GM18870 (cell line): ENCODE measurements around the gene SYT6.

Experiments used
- ATAC-seq: cut with Tn5 transposase; IDR thresholded peaks from one replicate; pipeline ENCODE4 v1.9.1; 2021; ENCODE audit warnings: moderate library complexity; ENCODE audit not compliant: unreplicated experiment

SYT6 gene

DNA sequence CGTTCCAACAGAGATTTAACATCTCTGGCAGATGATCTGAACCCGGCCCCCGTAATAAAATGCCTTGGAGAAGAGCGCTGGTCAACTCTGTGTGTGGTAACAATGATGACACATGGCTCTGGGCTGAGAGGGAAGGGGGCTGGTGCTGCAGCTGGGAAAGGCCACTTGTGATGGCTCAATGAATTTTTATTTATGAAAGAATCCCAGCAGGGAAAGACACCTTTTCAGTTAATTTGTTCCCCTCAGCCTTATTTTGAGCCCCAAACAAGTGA is 59.4 kb downstream of the SYT6 start:
- ATAC-seq = no peak

DNA sequence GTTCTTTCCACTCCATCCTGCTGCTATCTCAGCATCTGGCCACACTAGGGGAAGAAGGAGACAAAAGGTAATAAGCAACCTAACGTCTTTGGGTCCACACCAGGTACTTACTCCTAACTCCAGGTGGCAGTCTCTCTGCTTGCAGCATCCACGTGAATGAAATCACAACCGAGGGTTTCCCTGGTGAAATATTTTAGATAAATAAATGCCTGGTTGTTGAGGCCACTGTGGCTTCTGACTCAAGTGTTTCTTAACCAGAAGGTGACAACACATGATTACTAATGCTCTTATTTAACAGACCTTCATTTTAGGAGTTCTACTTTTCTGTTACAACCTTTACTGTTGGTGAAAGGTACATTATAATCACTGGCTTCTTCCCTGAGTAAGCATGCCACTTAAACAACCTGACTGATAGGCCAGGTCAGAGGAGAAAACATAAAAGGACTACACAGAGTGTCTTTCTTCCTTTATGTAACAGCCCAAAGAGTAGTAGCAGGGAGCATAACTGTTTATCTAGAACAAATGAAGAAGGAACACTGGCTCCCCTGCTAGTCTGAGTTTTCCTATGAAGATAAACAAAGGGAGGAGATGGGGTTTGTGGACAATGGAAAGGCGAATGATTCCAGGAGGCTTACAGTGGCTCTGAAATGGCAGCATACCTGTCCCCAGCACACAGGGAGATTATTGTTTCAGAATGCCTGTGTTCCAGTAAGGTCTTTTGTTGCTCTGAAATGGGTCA is 59.9 kb downstream of the SYT6 start:
- ATAC-seq = no peak

DNA sequence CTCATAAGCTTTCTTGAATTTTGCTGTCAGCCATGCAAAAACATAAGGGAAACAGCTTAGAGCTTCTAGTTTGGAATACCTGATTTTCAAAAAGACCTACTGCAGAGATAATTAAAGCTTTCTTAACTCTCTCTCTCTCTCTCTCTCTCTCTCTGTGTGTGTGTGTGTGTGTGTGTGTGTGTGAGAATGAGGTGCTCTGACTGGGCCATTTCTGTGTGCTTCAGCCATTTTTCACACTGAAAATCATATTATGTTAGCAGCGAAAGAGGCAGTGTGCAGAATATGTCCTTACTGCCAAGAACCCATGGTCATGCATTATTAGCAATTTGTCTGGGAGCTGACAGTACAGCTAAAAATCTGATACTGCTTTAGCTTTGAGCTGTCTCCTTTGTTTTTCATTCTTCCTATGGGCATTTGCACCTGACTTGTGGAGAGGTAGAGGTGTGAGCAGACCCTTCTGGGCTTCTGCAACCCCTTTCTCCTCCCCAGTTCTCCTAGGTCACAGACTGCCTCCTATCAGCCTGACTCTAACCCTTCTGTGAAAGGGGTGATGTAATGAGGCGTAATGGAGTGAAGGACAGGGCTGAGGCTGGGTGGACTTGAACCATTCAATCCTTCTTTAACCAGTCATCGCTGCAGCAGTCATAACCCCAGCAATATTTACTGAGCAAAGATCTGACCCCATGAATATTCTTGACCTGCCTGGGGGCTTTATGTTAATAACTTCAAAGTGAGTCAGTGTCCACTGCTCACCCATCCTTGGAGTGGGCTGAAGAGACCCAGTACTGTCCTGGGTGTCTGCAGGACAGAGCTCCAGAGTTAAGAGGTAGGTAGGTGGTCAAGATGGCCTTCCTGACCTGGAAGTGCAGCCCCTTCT is 61.2 kb downstream of the SYT6 start:
- no peak for ATAC-seq

DNA sequence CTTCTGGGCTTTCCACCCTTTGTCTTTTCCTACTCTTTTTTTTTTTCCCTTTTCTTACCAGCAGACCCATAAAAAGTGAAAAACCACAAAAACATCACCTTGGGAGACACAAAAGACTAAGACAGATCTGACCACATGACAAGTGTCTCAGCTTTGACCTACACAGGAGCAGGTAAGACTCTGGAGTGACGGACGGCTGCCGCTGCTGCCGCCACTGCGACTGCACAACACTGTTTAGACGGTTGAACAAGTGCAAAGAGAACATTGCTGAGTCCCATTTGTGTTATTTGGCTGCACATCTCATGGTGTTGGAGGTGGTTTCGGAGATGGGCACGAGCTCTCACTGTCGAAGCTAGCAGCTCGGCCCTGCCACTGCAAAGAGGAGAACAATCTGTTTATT is 62.0 kb downstream of the SYT6 start:
- no peak for ATAC-seq

DNA sequence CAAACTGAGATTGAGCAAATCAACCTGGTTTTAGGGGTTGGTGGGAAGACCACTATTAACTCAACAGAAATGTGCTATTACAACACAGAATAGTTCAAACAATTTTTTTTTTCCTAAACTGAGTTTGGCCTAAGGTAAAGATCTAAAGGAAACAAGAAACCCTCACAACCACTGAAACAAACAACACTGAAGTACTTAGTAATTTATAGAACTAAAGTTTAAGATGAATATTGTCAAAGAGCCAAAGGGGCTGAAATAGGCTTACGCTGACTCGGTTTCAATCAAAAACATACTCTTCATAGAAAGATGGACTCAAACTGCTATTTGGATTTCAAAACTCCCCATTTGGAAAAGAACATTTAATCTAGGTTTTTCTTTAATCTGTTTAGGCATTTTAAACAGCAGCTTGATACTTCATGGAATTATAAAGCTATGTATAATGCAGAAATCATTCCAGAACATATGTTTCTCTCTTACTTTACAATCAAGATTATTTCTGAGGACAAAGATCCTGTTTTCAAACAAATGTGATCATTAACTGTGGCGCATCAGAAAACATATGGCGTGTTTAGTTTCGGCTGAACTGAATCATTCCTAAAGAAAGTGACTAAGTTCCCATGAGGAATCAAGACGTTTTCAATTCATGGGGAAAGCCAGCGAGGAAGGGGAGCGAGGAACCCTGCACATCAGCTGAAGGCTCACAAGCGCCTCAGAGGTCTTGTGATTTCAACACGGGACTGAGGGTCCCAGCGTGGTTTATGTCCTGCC is 62.7 kb downstream of the SYT6 start:
- no peak for ATAC-seq

DNA sequence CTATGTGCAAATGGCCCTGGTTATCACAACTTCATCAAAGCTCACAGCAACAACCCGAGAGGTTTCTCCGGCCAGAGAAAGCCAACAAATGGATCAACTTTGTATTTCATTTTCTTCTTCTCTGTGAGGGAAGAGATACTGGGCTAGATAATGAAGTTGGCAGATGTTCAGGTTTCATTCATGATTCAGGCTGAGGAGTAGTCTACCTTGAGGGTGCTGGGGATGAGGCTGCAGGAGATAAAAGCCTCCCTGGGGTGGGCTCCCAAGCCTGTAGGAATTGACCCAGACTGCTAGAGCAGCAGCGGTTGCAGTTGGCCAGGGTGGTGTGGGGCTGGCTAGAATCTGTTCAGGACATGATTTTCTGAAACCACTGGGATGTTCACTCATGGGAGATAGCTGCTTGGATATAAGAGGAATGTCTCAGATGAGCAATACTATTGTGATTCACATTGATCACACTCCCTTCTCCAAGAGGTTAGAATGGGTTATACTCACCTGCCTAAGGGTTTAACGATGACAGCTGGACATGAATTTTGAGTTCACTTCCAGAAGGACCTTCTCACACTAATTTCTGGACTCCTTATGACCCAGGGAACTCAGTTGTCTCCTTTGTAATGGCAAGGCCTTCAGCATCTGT is 64.0 kb downstream of the SYT6 start:
- ATAC-seq = no peak

DNA sequence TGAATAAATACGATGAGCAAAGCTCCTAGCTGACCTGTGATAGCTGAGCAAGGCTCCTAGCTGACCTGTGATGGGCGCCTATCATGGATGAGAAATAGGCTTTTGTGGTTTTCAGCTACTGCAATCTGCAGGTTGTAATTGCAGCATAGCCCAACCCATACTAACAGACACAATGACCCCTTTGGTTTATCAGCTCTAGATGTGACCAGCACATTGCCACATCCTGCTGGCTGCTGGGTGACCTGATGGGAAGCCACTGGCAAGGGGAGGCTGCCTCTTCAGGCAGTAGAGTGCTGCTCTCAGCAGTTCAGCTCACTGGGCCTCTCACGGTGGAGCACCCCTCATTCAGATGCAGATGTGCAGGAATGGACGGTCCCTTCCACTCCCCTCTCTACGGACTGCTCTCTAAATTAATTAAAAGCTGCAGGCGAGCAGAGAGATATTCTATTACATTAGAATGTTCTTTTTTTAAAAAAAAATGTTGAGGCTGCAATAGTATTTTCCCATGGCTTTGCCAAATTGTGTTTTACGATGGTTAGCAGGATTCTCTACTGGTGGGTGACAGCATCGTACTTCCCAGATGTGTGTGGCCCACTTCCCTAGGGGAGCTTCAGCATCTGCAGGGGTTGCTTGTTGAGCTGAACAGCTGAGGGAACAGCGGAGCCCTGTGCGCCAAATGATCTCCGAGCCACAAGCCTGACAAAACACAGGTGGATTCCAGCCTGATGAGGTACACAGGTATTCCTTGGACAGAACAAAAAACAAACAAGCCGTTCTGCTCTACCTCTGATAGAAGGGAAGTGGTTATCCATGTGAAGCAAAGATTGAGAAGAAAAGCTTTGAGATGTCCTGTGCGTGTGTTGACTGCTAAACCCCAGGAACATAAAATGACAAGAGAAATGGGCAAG is 65.0 kb downstream of the SYT6 start:
- ATAC-seq = no peak

DNA sequence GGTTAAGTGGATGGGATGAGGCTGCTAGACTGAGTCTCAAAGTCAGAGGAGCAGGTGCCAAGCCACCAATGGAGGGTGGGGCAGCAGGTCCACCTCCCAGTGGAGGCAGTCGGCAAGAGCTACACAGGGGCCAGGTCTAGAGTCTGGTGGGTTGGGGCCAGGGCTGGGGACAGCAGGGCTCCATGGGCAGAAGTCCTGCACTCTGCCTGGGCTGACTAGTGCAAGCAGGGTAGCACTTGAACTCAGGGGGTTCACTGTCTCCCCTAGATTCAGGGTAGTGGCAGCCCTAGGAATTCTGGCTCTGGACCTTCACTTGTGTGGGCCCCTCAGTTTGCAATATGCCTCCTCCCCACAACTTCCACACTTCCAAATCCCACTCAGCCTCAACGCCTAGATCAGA is 66.2 kb downstream of the SYT6 start:
- no peak for ATAC-seq

DNA sequence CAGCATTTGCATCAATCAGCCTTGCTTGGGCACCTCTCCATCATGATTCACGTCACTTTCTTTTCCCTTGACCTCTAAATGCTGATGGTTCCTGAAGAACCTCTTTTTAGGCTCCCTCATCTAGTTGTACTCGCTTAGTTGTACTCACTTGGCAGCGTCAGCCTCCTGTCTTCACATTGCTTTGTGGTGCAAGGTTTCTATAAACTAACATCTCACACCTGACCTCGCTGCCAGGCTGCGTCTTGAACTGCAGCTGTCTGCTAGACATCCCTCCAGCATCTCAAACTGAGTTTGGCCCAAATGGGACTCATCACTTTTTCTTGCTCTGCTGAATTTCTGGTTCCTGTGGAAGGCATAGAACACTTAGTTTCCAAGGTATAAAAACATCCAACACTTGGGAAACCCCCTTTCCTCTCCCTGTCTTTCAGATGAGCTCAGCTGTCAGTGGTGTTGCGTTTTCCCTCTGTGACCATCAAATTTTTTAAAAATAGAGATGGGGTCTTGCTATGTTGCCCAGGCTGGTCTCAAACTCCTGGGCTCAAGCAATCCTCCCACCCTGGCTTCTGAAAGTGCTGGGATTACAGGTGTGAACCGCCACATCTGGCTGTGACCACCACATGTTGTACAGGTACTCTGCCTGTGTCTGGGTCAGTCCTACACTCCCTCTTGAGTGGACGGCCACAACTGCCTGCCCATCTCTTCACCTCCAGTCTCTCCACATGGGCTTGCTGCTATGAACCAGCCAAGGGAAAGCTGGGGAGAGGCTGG is 66.9 kb downstream of the SYT6 start:
- ATAC-seq = no peak

DNA sequence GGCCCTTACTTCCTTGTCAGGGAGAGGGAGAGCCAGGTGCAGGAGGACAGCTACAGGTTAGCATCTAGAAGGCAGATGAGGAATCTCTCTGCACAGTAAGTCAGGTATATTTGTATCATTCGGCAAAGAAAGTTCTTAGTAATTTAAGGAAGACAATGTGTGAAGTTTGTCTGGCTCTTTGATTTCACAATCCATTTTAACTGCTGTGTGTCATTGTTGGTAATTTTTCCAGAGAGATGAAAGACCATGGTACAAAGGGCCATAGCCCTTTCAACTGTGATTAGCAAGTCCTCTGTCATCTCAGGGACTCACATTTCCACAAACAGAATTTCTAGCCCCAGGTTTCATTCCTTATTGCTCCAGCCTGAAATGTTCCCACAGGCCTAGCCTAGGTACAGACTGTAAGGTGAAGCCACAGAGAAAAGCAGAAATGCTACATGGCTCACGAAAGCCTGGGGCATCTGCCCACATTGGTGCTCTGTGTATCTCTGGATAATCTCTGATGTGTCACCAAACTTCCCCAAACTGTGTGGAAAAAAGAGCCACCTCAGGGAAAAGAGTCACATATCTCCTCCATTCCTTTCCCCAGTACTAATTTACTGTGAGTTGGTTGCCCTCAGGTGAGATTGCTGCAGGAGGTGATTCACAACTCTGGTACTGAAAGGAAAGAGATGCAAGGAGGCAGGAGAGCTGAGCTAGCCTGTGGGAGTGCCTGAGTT is 70.6 kb downstream of the SYT6 start:
- no peak for ATAC-seq

DNA sequence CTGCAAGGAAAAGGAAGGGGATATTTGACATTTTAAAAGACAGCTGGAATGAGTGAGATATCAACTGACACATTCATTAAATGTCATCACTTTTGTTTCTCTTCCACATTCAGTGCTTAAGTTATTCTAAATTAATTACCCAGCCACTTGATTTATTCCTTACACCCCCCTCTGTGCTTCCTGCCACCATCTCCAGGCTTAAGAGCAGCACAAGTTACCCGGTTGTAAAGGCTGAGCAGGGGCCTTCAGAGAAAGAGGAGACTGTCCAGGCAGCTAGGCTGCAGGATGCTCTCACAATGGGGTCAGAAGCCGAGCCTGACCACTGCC is 71.4 kb downstream of the SYT6 start:
- no peak for ATAC-seq

DNA sequence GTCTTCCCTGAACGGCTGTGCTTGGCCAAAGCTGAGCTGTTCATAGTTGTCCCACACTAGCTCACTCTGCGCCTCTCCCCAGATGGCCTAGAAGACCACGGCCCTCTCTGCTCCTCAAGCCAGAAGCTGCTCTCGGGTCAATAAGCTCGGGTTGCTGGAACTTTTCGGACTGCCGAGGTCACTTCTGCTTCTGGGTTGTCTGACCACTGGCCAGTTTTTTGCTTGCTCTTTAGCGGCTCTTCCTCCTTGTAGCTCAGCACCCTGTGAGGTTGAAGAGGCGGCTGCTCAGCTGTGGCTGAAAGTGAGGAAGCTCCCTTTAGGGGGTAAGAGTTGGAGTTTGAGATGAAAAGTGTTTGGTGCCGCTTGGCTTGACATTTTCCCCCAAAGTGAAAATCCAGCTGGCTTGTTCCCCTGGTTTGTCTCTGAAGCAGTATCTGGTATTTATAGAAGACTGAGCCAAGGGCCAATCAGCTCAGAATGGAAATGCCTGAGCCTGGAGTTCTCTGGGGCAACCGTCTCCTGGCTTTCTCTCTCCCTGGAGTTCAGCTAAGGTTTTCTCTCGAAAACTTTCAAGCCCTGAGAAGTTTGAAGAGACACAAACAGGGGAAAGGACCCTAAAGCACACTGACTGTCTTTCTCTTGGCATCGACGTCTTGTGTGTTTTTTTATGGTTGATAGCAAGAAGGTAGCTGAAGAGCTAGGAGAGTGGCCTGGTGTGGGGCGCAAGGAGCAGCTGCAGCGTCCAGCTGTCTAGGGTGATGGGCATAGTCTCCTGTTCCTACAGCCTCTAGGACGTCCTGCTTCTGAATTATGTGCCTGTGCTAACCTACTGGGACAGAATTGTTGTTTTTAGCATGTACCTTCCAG is 72.0 kb downstream of the SYT6 start:
- no peak for ATAC-seq

DNA sequence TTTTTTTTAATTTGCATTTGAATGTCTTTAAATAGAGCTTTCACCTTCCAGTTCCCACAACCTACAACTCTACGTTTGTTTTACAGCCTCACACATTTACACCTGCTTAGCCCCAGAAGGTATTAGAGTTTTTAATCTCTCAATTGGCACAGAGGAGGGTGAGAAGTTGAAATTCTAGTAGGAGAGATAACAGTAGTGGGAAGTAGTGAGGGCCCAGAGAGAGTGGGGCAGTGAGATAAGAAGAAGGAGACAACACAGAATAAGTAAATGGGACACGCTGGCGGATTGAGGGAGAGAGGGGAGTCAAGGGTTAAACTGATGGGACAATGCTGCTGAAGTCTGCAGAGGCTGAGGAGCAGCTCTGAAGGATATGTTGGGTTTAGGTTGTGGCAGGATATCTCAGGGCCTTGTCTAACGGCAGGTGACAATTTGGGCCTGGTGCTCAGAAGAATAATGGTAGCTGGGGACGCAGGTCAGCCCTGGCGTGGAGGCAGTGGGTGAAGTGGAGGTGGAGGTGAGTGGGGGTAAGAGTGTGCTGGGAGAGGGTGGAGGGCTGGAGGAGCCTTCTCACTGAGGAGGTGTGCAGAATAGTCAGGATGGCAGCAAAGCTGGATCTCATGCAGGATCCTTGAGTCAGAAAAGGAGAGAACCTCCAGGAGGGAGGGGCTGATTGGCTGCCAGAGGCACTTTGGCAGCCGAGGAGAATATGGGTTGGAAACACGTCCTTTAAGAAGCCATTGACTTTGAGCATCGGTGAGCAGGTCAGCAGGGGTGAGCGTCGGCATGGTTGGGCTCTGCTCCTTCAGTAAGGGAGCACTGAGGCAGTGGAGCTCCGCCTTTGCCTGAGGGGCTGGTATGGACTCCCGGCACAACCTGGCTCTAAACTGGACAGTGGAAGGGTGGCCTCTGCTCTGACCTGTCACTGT is 72.9 kb downstream of the SYT6 start:
- no peak for ATAC-seq

DNA sequence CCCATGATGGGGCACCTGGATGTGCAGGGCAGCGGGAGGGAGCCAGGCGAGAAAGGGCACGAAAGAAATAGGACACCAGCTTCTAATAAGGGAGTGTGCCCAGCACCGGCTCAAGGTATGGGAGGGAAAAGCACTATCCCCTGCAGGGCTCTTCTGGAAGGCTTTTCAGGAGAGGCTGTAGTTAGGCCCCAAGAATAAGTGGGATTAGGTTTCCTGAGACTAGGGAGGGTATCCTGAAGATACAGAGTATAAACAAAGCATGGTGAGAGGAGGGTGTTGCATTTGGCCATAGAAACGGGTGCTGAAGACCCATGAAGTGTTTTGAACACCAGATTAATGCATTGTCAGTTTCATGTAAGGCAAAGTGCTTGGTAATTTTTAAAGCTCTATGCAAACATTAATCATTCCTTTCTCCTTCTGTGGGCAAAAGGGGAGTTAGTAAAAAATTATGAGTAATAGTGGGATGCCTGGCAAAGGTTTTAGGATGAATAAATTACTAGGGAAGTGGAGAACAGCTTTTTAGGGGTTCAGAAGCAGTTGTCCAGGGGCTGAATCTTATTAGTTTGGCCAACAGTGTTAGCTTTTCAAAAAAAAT is 74.0 kb downstream of the SYT6 start:
- no peak for ATAC-seq

DNA sequence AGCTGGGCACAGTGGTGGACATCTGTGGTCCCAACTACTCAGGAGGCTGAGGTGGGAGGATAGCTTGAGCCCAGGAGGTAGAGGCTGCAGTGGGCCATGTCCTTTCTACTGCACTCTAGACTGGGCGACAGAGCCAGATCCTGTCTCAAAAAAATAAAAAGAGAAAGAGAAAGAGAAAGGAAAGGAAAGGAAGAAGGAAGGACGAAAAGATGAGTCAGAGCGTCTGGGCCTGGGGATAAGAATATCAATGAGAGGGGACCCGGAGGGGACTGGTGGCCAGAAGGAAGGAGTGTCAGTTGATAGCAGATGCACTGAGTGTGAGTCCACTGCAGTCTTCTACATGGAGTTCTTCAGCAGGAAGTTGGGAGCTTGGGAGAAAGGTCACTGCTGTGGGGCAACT is 75.6 kb downstream of the SYT6 start:
- ATAC-seq = no peak

DNA sequence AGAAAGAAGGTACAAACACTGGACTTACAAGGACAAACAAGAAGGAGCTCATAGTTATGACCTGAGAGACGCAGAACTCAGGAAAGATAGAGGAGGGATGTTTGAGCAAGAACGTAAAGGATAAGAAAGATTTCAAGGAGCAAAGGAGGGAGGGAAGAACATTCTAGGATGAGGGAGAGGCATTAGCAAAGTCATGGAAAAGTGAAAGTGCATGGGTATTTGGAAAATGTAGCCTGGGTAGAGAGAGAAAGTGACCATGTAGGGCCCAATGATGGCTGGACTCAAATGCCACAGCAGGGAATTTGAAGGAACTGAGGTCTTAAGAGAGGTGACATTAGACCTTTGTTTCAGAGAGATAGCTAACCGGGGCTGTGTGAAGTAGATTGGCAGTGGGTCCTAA is 76.5 kb downstream of the SYT6 start:
- ATAC-seq = no peak

DNA sequence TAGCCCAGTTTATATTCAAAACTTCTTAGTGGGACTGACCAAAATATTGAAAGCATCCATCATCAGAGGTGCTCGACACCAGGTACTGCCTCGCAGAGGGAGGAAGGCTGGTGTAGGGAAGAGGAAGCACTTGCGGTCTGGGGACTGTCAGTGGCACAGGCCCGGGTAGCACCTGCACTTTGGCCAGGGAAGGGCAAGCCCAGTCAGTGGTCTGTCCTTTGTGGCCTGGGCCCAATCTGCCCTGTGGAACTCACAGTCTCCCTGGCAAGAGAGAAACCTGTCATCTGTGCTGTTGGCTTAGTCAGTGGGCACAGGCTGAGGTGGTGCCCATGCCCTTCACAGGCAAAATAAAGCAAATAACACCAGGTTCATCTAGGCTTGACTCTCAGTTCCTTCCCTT is 77.4 kb downstream of the SYT6 start:
- no peak for ATAC-seq
